Stimulated activated CD4-positive, alpha-beta T cell treated with anti-CD3 and anti-CD28 coated beads, TNF-alpha, amount 100 ng/mL, for 1 hour (primary cell): ENCODE data around the gene KCNJ9.

Source experiments
- DNase-seq, 3 donors: peaks; one replicate each; pipeline ENCODE4 v3.0.0-alpha.2; 2020; ENCODE audit warnings: low read depth in 3 of 3, low spot score in 1 of 3

KCNJ9 gene

DNA sequence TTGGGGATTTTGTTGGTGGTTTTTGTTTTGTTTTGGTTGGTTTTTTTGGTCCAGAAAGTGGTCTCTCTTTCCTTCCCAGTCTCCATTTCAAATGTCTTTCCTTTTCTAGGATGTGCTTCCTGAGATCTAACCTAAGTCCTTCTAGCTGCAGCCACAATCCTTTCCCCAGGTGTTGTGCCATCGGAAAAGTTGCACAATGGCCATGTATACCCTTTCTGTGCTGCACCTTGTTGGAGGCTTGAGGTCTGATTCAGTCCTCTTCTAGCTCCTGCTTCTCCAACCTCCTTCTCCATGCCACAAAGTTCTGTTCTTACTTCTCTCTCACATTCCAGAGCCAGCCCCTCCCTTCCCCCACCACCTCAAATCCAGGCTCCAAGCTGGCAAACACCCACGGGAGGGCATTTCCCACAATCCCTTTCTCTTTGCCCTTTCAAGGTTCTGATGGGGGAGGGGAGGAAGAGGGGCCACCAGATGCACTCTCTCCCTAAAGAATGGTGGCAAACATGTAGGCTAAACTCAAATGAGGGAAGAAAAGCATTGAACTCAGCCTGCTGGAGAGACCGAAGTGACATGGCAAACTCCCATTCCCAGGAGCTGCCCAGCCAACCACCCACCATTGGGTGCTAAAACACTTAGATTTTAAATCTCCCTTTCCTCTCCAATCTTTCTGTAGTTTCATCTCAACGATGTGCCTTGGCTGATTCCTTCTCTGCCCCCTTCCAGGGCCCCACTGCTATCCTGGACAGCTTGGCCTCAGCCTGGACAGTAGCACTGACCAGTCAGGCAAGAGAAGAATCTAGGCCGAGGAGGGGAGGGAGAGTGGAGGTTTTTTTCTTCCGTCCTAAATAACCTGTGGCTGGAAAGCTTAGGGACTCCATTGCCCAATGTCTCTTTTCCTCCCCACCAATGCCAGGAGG lies 14.3 kb upstream of the KCNJ9 start:
- DNase-seq = no peak

- DNase-seq = no peak
Observed at GRCh38 chr1:160068225-160068624, 13.1 kb upstream of the KCNJ9 start.

- no peak for DNase-seq
Observed at GRCh38 chr1:160069460-160070231, 11.7 kb upstream of the KCNJ9 start, which contains the start of gene KCNJ10. Gene KCNJ10, minus strand, starts transcription at chr1:160070160. Its CDS starts 27,628 bp downstream, at chr1:160042532.

GRCh38 chr1:160070243-160071163 lies 10.8 kb upstream of the KCNJ9 start:
- peak; percentile 12 to 56 (median 55) for DNase-seq

DNA sequence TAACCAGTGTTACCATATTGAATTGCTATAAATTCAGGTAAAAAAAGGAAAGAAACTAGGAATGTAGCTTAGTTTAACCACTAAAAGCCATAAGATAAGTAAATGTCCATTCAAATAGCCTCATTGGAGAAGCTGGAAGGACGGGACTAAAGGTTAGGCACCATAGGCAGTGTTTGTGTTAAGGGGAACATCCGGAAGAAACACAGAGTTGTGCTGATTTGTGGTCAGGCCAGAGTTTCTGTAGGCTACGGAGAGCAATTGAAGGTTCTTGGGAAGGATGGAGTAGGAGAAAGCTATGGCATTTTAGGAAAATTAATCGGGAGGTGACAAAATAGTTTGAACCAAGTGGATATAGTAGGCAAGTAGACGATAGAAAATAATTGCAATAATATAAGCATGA lies 10.0 kb upstream of the KCNJ9 start:
- DNase-seq = no peak

DNA sequence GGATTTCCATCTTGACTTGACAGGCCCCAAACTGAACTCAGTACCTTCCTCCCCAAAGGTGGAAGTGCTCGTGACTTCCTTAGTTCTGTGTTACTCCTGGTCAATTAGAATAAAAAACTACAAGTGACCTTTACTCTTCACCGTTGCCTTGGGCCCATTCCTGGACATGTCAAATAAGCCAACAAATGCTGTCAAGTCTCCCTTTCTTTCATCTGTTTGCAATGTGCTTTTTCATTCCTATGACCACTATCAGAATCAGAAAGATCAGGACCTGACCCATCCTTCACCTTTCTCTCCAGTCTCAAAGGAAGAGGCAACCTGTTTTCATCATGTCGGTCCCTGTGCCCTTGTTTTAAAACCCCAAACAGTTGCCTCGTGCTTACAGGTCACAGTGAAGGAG lies 6.5 kb upstream of the KCNJ9 start:
- no peak for DNase-seq

DNA sequence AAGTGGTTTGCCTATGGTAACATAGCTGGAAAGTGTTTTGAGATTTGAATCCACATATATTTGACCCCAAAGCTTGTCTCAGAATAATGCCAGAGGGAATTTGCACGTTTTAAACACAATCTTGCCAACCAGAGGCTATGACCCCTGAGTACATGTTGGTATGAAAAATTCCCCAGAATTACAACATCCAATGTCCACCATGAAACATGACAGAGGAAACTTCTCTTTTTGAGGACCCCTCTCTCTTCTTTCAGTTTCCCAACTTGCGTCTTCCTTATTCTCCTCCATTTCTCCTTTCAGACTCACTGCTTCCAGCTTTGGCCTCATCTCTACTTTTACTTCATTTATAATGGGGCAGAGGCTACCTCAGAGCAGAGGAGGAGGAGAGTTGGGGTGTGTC lies 5.5 kb upstream of the KCNJ9 start:
- DNase-seq = no peak

DNA sequence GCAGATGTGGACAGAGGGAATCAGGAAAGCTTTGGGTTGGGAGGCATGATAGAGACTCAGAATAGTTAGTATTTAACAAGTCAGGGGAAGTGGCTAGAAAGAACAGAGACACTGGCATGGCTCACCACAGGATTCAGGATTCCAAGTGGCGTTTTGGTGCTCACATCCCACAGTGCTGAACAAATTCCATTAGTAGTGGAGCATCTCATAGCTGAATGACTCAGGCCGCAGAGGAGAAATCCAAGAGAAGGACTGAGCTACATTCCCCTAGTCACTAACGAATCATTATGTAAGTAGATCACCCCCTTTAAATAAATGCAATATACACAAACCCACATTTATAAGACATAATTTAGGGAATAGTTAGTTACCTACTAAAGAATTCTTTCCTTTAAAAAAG lies 5.0 kb upstream of the KCNJ9 start:
- DNase-seq = no peak

DNA sequence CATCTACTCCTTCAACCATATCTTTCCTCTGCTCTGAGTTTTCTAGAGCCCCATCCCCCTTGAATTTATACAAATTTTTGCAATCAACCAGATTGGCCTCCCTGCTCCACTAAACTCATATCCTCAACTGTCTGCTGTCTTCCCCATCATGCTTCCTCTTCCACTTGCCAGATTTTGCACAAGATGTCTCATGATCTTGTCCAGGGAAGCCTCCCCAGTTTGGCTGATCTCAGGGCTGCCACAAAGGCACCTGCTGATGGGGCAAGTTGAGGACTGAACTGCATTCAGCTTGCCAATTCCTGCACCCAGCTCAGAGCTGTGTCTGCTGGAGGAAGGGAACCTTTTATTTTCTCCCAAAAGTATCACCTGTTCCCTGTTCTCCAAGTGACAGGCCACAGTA lies 3.9 kb upstream of the KCNJ9 start:
- DNase-seq = no peak

DNA sequence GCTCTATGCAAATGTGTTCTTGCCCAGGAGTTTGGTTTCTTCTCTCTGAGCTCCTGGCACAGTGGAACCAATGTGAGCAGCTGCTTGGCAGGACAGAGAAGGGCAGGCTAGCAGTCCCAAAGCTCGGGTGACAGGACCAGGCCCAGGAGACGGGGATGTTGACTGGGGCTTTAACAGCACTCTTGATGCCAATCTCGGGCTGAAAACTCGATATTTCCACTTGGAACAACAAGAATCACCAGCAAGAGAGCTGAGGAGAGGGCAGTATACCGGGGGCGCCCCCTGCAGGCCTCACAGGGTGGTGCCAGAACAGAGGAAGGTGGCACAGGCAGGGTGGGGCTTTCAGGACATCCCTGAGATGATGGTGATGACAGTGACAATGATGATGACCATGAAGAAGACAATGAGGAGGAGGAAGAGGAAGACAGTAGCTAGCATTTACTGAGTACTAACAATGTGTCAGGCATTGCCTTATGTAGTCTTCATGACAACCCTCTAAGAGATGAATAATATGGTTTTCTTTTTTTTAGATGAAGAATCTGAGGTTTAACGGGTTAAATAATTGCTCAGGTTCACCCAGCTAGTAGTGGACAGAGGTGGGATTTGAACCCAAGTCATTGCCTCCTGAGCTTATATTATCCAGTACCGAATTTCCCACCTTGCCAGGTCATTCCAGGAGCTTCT lies 2.7 kb upstream of the KCNJ9 start:
- peak in 1 of 3 donors; percentile 45 for DNase-seq

- DNase-seq = no peak
Observed at GRCh38 chr1:160079448-160079847, 1.9 kb upstream of the KCNJ9 start.

- no peak for DNase-seq
Observed at GRCh38 chr1:160080381-160081100, 797 bp upstream of the KCNJ9 start.

DNA sequence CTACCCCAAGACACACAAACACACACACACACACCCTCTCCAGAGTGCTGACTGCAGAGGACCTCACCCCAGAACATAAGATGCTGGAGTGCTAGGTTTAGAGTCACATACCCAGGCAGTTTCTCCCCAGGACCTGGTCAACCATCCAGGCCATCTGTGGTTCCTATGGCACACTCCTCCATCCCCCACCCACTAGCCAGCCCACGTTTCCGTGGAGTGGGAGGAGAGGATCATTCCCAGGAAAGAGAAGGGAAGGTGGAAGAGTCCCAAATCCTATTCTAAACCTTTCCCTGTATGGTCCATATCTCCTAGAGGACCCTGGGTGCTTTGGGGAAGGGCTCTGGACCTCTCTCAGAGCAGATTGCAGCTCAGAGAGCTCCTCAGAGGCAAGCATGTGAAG lies 1.1 kb downstream of the KCNJ9 start:
- DNase-seq = no peak

- DNase-seq = no peak
Observed at GRCh38 chr1:160082926-160083325, 1.6 kb downstream of the KCNJ9 start.

DNA sequence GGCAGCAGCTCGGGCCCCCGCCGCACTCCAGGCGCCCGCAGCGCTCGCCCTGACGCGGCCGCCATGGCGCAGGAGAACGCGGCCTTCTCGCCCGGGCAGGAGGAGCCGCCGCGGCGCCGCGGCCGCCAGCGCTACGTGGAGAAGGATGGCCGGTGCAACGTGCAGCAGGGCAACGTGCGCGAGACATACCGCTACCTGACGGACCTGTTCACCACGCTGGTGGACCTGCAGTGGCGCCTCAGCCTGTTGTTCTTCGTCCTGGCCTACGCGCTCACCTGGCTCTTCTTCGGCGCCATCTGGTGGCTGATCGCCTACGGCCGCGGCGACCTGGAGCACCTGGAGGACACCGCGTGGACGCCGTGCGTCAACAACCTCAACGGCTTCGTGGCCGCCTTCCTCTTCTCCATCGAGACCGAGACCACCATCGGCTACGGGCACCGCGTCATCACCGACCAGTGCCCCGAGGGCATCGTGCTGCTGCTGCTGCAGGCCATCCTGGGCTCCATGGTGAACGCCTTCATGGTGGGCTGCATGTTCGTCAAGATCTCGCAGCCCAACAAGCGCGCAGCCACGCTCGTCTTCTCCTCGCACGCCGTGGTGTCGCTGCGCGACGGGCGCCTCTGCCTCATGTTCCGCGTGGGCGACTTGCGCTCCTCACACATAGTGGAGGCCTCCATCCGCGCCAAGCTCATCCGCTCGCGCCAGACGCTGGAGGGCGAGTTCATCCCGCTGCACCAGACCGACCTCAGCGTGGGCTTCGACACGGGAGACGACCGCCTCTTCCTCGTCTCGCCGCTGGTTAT lies 2.8 kb downstream of the KCNJ9 start:
- peak; percentile 25 to 69 (median 47) for DNase-seq

DNA sequence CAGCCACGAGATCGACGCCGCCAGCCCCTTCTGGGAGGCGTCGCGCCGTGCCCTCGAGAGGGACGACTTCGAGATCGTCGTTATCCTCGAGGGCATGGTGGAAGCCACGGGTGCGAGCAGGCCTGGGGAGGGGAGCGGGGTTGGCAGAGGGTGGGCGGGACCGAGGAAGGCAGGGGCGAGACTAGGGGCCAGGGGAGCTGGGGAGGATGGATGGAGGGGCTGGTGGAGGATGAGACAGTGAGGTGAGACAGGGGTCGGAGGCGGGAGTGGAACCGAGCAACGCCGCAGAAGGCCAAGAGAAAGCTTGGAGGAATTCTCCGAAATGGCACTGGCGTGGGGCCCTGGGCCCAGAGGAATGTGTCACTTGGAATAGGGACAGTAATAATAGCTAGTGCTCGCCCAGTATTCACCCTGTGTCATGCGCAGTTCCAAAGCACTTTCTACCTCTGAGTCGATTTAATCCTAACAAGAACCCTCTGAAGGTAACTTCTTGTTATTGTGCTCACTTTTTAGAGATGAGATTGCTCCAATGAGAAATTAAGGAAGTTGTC lies 3.5 kb downstream of the KCNJ9 start:
- no peak for DNase-seq

DNA sequence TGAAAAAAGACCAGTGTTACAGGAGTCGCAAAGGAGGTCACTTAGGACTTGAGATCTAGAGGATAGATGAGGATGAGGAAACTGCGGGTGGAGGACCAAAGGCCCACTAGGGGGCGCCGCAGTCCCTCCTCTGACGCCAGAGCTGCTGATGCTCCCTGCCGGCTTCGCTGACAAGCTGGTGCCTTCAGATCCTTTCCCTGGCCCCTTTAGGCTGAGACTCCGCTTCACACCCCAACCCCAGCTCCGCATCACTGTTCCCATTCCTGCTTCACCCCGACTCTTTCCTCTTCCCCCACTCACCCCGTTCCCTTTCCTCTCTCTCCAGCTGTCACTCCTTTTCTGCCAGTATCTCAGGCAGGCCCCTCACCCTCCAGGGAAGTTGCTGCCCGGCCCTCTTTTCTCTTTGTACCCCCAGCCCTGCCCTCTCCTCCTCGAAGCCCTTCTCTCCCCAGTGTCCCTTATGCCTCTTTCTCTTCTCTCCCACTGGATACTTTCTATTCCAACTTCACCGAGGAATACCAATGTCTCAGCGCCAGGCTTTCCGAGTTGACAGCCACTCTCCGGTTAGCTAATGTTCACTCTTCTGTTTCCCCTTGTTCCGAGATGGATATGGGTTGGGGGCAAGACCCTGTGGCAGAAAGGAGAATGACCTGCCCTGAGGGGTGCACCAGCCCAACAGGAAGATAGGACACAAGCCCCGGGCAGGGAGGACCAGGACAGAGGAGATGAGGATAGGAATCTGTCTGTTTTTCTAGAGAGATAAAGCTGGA lies 4.5 kb downstream of the KCNJ9 start:
- DNase-seq = peak; percentile 35 to 71 (median 58)

DNA sequence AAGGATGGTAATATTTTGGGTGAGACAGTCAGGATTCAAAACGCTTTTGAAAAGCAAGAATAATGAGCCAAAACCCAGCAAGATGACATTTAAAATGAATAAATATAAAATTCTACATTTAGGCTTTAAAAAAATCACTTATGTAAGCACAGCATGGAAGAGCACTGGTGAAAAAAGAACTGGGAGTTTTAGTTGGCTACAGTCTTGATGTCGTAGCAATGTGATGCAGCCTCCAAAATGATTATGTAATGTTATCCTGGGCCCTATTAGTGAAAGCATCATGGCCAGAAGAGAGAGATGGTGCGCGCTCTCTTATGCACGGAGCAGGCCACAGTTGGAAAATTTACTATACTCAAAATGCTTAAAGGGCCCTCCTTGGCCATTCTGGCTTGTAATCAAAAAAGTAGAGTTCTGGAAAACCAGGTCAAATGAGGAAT lies 5.1 kb downstream of the KCNJ9 start:
- DNase-seq = no peak
